ENCODE data around the gene RPTOR. TPM values are rescaled to one million over a fixed set of nuclear protein-coding genes. Genes with fewer than 3 reads are reported as not detected.

Gene RPTOR
- total RNA-seq, 2 experiments from 2014 or later: 48.1 to 87.8 TPM

DNA sequence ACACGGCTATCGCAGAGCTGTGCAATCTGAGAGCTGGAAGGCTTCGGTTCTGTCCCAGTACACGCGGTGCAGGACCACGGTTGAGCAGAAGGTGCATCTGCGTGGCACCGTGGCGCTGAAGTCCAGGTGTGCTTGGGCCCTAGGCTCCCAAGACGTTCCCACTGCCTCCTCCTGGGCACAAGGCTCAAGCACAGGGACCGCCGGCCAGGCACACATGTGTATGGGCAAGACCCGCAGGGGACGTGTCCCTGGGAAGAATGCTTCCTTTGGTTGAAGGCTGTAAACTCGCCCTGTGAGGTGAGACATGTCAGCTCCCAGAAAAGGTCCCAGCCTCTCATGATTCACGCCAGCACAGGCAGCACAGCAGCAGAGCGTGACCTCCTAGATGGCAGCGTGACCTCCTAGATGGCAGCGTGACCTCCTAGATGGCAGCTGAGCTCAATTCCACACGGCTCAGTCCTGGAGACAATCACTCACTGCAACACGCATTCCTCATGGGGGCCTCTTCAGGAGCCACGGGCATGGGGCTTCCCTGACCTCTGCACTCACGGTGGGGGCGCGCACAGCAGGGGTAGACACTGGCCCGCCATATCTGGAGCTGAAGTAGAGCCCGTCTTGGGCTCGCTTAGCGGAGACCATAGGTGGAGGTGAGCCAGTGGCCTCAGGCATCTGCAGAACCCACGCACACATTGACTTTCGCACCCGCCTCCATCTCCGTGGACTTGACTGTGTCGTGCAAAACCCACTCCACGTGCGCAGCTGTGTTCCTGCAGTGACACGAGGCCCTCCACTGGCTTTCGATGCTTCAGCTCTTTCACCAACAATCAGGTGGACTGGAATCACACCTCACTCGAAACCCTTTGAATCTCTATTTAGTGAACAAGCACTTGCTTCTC lies 362.0 kb downstream of the RPTOR start:
- DNase-seq (ENCODE audit: low spot score): no peak
- H3K4me2 ChIP-seq (ENCODE audit: low read length): no peak overlapping the region
- peaks cover 46% of the 10 kb centered on the region for H3K36me3 ChIP-seq (ENCODE audit: insufficient read depth, low read length)
- no peaks in the 10 kb centered on the region for H3K9me2 ChIP-seq (ENCODE audit: insufficient read depth, low read length)
- no peaks in the 10 kb centered on the region for H4K20me1 ChIP-seq (ENCODE audit: insufficient read depth, low read length)
- intact Hi-C loops (cut with micrococcal nuclease; ENCODE audit: unreplicated experiment): no loop called here
- ChIA-PET POLR2A (no interaction called here), CTCF (ENCODE audit: unreplicated experiment) (no interaction called here)
- H3K4me1 ChIP-seq (ENCODE audit: insufficient read depth, low read length, poor library complexity, severe bottlenecking): no peaks in the 10 kb centered on the region
- H3K79me2 ChIP-seq (ENCODE audit: insufficient read depth, low read depth, low read length): no peaks in the 10 kb centered on the region
- H3K27ac ChIP-seq (ENCODE audit: low read depth, low read length, poor library complexity, severe bottlenecking): no peak overlapping the region
- BruUV-seq (replicated peaks): no TSS peak
- H2AFZ ChIP-seq (ENCODE audit: low read length): no peak overlapping the region
- H3K9me3 ChIP-seq (ENCODE audit: low read length): no peaks in the 10 kb centered on the region
- TF ChIP-seq EZH2phosphoT487 (IDR thresholded peaks at IDR 0.05; ENCODE audit: borderline replicate concordance, low read depth, low read length): no peak
- TF ChIP-seq, protein P1, sequence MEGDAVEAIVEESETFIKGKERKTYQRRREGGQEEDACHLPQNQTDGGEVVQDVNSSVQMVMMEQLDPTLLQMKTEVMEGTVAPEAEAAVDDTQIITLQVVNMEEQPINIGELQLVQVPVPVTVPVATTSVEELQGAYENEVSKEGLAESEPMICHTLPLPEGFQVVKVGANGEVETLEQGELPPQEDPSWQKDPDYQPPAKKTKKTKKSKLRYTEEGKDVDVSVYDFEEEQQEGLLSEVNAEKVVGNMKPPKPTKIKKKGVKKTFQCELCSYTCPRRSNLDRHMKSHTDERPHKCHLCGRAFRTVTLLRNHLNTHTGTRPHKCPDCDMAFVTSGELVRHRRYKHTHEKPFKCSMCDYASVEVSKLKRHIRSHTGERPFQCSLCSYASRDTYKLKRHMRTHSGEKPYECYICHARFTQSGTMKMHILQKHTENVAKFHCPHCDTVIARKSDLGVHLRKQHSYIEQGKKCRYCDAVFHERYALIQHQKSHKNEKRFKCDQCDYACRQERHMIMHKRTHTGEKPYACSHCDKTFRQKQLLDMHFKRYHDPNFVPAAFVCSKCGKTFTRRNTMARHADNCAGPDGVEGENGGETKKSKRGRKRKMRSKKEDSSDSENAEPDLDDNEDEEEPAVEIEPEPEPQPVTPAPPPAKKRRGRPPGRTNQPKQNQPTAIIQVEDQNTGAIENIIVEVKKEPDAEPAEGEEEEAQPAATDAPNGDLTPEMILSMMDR (conservative IDR thresholded peaks at IDR 0.05; ENCODE audit: low read length): no peak
- no peak overlapping the region for H3K4me3 ChIP-seq (ENCODE audit: low read depth, low read length, poor library complexity, severe bottlenecking)

DNA sequence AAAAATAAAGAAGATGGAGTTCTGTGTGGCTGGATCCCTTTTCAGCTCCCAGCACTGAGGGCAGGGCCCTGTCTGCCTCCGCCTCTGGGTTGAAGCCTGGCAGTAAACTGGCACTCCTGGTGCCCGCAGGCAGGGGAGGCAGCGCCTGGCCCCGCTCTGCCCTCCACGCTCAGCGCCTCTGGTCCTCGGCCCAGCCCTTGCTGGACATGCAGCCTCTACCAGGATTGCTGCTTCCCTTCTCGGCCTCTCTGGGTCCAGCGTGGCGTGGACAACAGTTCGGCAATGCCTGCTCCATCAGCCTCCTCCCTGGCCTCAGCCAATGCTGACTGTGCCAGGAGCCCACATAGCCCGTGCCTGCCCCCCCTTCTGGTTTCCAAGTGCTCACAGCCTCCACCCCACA lies 362.6 kb downstream of the RPTOR start:
- H3K36me3 ChIP-seq (ENCODE audit: insufficient read depth, low read length): peaks cover 47% of the 10 kb centered on the region
- no peak for DNase-seq (ENCODE audit: low spot score)
- BruUV-seq (replicated peaks): no TSS peak
- CTCF ChIA-PET (ENCODE audit: unreplicated experiment): no interaction called here
- 0 out of 2 replicates have a peak, but pooled peaks cover 4% of the 10 kb centered on the region for H3K9me3 ChIP-seq (ENCODE audit: low read length)
- H2AFZ ChIP-seq (ENCODE audit: low read length): no peak overlapping the region
- no peaks in the 10 kb centered on the region for H3K79me2 ChIP-seq (ENCODE audit: insufficient read depth, low read depth, low read length)
- TF ChIP-seq EZH2phosphoT487 (IDR thresholded peaks at IDR 0.05; ENCODE audit: borderline replicate concordance, low read depth, low read length): no peak
- TF ChIP-seq, protein P1 (conservative IDR thresholded peaks at IDR 0.05; ENCODE audit: low read length): no peak
- no peak overlapping the region for H3K4me3 ChIP-seq (ENCODE audit: low read depth, low read length, poor library complexity, severe bottlenecking)
- POLR2A ChIA-PET: no interaction called here
- H4K20me1 ChIP-seq (ENCODE audit: insufficient read depth, low read length): no peaks in the 10 kb centered on the region
- H3K27ac ChIP-seq (ENCODE audit: low read depth, low read length, poor library complexity, severe bottlenecking): no peak overlapping the region
- H3K4me2 ChIP-seq (ENCODE audit: low read length): no peak overlapping the region
- intact Hi-C loops (cut with micrococcal nuclease; ENCODE audit: unreplicated experiment): no loop called here
- no peaks in the 10 kb centered on the region for H3K9me2 ChIP-seq (ENCODE audit: insufficient read depth, low read length)
- H3K4me1 ChIP-seq (ENCODE audit: insufficient read depth, low read length, poor library complexity, severe bottlenecking): no peaks in the 10 kb centered on the region

DNA sequence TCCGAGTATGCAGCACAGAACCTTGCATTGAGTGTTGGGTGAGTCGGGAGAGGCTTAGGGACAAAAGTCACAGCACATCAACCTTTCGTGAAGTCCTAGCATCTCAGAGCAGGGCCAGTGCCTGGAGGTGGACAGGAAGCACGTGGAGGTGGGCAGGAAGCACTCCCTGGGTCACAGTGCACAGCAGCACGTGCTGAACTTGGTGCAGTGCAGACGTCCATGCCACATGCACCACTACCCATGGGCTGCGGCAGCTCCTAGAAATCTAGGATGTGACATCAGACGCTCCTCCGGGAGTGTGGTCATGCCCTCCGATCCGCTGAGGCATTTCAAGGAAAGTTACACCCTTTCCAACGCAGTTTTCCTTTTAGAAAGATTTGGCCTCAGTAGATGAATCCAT lies 363.6 kb downstream of the RPTOR start:
- no TSS peak for BruUV-seq (replicated peaks)
- DNase-seq (ENCODE audit: low spot score): no peak
- no peak overlapping the region for H3K4me2 ChIP-seq (ENCODE audit: low read length)
- no peak overlapping the region for H2AFZ ChIP-seq (ENCODE audit: low read length)
- ChIA-PET CTCF (ENCODE audit: unreplicated experiment) (interaction anchor here (0.7 kb wide), 1 partner anchor 22 kb away, joined by 4 read pairs; no protein-coding TSS in a partner anchor), POLR2A (no interaction called here)
- H3K9me2 ChIP-seq (ENCODE audit: insufficient read depth, low read length): no peaks in the 10 kb centered on the region
- H3K36me3 ChIP-seq (ENCODE audit: insufficient read depth, low read length): peaks cover 53% of the 10 kb centered on the region
- no peak overlapping the region for H3K27ac ChIP-seq (ENCODE audit: low read depth, low read length, poor library complexity, severe bottlenecking)
- intact Hi-C loops (cut with micrococcal nuclease; ENCODE audit: unreplicated experiment): no loop called here
- no peaks in the 10 kb centered on the region for H3K79me2 ChIP-seq (ENCODE audit: insufficient read depth, low read depth, low read length)
- peaks cover 7% of the 10 kb centered on the region; the same call in 1 of the 2 replicates for H3K9me3 ChIP-seq (ENCODE audit: low read length)
- no peaks in the 10 kb centered on the region for H4K20me1 ChIP-seq (ENCODE audit: insufficient read depth, low read length)
- TF ChIP-seq, protein P1 (conservative IDR thresholded peaks at IDR 0.05; ENCODE audit: low read length): no peak
- TF ChIP-seq EZH2phosphoT487 (IDR thresholded peaks at IDR 0.05; ENCODE audit: borderline replicate concordance, low read depth, low read length): no peak
- H3K4me3 ChIP-seq (ENCODE audit: low read depth, low read length, poor library complexity, severe bottlenecking): no peak overlapping the region
- no peaks in the 10 kb centered on the region for H3K4me1 ChIP-seq (ENCODE audit: insufficient read depth, low read length, poor library complexity, severe bottlenecking)

All from OCI-LY7 (cell line).